Activated naive CD4-positive, alpha-beta T cell treated with anti-CD3 and anti-CD28 coated beads, Interleukin-2, amount 50 U/mL, for 16 hours (primary cell): ENCODE data around the gene CNTNAP4.

ENCODE experiments used
- DNase-seq: peaks from one replicate; pipeline ENCODE4 v3.0.0-alpha.2; 2020

The CNTNAP4 gene

GRCh38 chr16:76309639-76310335 is 32.6 kb downstream of the CNTNAP4 start:
- no peak for DNase-seq

GRCh38 chr16:76311260-76311659 is 34.1 kb downstream of the CNTNAP4 start:
- DNase-seq: no peak

- no peak for DNase-seq
These were observed 41.4 kb downstream of the CNTNAP4 start for GRCh38 chr16:76318565-76318964.

GRCh38 chr16:76329106-76329505 is 51.9 kb downstream of the CNTNAP4 start:
- no peak for DNase-seq

- no peak for DNase-seq
These were observed 58.2 kb downstream of the CNTNAP4 start for GRCh38 chr16:76335180-76335974.

GRCh38 chr16:76336112-76336511 is 58.9 kb downstream of the CNTNAP4 start:
- DNase-seq: no peak

GRCh38 chr16:76338472-76338871 is 61.3 kb downstream of the CNTNAP4 start:
- no peak for DNase-seq

GRCh38 chr16:76343769-76344168 is 66.6 kb downstream of the CNTNAP4 start:
- DNase-seq: no peak

- no peak for DNase-seq
These were observed 68.0 kb downstream of the CNTNAP4 start for GRCh38 chr16:76345163-76345661.

GRCh38 chr16:76346210-76346609 is 69.0 kb downstream of the CNTNAP4 start:
- DNase-seq: no peak

GRCh38 chr16:76351441-76351840 is 74.2 kb downstream of the CNTNAP4 start:
- DNase-seq: no peak

- DNase-seq: no peak
These were observed 83.2 kb downstream of the CNTNAP4 start for GRCh38 chr16:76360404-76360803.

- no peak for DNase-seq
These were observed 93.1 kb downstream of the CNTNAP4 start for GRCh38 chr16:76370344-76370743.

GRCh38 chr16:76371441-76371840 is 94.2 kb downstream of the CNTNAP4 start:
- no peak for DNase-seq

- no peak for DNase-seq
These were observed 96.8 kb downstream of the CNTNAP4 start for GRCh38 chr16:76373998-76374397.

GRCh38 chr16:76376988-76377387 is 99.8 kb downstream of the CNTNAP4 start:
- DNase-seq: no peak

GRCh38 chr16:76378020-76378419 is 100.8 kb downstream of the CNTNAP4 start:
- DNase-seq: no peak

- DNase-seq: no peak
These were observed 103.9 kb downstream of the CNTNAP4 start for GRCh38 chr16:76381096-76381495.

GRCh38 chr16:76385601-76386230 is 108.5 kb downstream of the CNTNAP4 start:
- DNase-seq: no peak

GRCh38 chr16:76386784-76387183 is 109.6 kb downstream of the CNTNAP4 start:
- DNase-seq: no peak

GRCh38 chr16:76387994-76388393 is 110.8 kb downstream of the CNTNAP4 start:
- no peak for DNase-seq

- DNase-seq: no peak
These were observed 111.9 kb downstream of the CNTNAP4 start for GRCh38 chr16:76389126-76389525.

GRCh38 chr16:76390476-76390875 is 113.3 kb downstream of the CNTNAP4 start:
- no peak for DNase-seq

- DNase-seq: no peak
These were observed 119.8 kb downstream of the CNTNAP4 start for GRCh38 chr16:76396977-76397376.
